Hindlimb muscle (tissue), 1 donor: ENCODE measurements around the gene RPL22. TPM values are rescaled to one million over a fixed set of nuclear protein-coding genes. Genes with fewer than 3 reads are reported as not detected.
A peak's percentile ranks its signal among the peaks of the same experiment; 100 is the strongest.

Source experiments
- DNase-seq: peaks from one replicate; pipeline ENCODE4 v3.0.0-alpha.2; 2013
- polyA plus RNA-seq: library from polyadenylated mRNA; unstranded; fragments of 120-200 nt; gene quantifications from one replicate; pipeline ENCODE4 v1.2.1, GENCODE V29; 2013; ENCODE audit not compliant: insufficient read length

RPL22 gene
- polyA plus RNA-seq: 572 TPM

- DNase-seq: peak; percentile 98
Observed at GRCh38 chr1:6199298-6200187, at the start of gene RPL22. Gene RPL22 (minus strand): TSS chr1:6199595. CDS start chr1:6199573, 22 bp downstream.

- DNase-seq: no peak
Observed at GRCh38 chr1:6248161-6248776, 48.9 kb upstream of the RPL22 start.

GRCh38 chr1:6247651-6248050 lies 48.3 kb upstream of the RPL22 start:
- no peak for DNase-seq

DNA sequence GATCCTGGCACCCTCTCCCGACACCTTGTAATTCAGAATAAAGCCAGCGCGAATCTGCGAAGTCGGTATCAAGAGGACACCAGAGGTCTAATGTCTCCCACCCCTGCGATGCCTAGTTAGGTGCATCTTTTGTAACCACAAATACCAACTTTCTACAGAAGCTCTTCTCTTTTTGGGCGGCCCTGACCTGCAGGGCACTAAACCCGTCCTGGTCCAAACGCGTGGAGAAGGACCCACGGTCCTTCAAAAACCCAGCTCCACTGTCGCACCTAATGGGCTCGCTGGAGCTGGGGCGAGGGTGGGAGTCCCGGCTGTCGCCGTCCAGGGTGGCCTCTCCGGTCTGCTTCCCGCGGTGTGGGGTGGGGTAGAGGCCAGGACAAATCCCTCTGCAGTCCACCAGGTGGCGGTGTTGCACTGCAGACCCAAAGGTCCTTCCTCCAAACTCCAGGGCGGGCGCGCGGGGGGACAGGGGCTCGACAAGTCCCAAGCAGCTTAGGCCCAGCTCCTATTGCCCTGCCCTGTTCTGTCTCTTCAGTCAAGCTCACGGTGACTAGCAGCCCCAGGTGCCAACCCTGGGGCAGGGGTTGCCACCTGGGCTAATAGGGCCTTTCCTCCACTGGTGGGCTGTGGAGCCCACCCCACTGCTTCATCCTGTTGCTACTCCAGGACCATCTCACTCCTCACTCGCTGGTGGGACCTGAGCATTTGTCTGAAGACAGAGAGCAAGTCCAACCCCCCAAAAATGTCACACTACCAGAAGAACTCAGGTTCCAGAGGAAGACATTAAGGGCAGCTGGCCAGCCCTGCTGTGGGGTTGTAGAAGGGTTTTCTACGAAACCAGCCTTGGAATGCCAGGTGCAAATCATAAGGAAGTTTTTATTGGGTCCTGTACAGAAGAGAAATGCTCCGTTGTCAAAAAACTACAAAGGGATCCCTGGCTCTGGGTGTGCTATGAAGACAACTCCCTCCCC lies 47.4 kb upstream of the RPL22 start:
- DNase-seq: peak; percentile 84

GRCh38 chr1:6245869-6246496 lies 46.6 kb upstream of the RPL22 start:
- no peak for DNase-seq

- DNase-seq: peak; percentile 88
Observed at GRCh38 chr1:6245086-6245868, 45.9 kb upstream of the RPL22 start.

GRCh38 chr1:6244401-6245049 lies 45.1 kb upstream of the RPL22 start:
- no peak for DNase-seq

GRCh38 chr1:6243993-6244392 lies 44.6 kb upstream of the RPL22 start, which contains the start of gene HES3:
Gene HES3 (plus strand): TSS chr1:6244179. CDS start chr1:6244366, 187 bp downstream.
- DNase-seq: no peak

- DNase-seq: no peak
Observed at GRCh38 chr1:6243053-6243834, 43.8 kb upstream of the RPL22 start.

DNA sequence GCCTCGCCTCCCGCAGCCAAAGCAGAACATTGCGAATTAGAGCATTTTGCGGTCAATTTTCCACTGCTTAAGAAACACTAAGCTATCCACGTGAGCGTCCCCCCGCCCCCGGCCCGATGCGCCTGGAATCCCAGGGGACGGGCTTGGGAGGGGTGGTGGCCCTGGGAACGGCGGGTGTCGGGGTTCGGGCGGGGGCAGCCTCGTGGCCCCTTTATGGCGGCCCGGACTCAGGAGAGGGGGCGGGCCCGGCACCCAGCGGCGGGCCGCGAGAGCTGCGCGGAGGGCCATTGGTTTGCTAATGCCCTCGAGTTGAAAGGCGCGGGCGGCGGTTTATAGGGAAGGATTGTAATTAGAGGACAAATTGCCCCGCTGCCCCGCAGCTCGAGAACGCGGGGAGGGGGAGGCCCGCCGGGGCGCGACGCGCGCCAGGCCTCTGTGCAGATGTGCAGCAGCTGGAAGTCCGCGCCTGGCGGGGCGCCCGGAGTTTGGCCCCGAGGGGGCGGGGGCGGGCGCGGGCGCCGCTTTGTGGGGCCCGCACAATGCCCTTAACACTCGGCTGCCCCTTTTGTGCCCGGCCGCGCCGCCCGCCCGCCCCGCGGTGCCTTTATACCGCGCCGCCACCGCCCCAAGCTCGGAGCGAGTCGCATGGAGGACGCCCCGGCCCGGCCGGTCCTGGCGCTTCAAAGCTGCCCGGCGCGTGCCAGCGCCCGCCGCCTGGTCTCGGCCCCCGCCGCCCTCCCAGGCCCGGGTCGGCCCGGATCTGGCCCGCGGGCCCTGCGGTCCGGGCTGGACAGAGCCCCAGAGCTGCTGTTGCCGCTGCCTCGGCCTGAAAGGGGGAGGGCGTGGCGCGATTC lies 42.7 kb upstream of the RPL22 start:
- no peak for DNase-seq

- no peak for DNase-seq
Observed at GRCh38 chr1:6241107-6241886, 41.9 kb upstream of the RPL22 start.

- DNase-seq: no peak
Observed at GRCh38 chr1:6239950-6240768, 40.8 kb upstream of the RPL22 start.

DNA sequence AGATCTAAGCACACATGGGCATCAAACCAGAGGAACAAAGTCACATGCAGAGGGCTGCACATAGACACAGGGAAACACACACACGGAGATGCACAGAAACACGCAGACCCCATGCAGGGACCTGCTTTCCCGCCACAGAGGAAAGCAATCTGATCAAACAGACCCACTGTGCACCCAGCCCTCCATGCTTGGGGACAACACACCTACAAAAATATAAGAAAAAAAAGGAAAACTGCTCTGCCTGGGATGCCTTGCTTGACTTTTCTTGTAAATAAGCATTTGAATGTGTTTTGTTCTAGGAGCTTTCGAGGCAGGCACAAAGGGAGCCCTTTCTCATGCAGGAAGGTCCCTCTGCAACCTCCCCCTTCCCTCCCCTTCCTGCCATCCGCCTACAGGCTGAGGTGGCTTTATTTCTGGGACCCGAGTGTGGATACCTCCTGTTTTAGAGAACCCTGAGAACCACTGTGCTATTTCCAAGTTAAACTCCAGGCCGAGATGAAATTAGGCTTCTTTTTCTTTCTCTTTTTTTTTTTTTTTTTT lies 39.9 kb upstream of the RPL22 start:
- DNase-seq: no peak

GRCh38 chr1:6237093-6237492 lies 37.7 kb upstream of the RPL22 start:
- no peak for DNase-seq

- no peak for DNase-seq
Observed at GRCh38 chr1:6235296-6235677, 35.9 kb upstream of the RPL22 start.

- DNase-seq: no peak
Observed at GRCh38 chr1:6234502-6235295, 35.3 kb upstream of the RPL22 start.
